Stimulated activated CD8-positive, alpha-beta memory T cell treated with anti-CD3 and anti-CD28 coated beads, Interleukin-2, amount 100 ng/mL, for 1 hour (primary cell): ENCODE data around the gene GPC3.
"Not testable (repeated sequence)": the region's sequence is repeated elsewhere in the genome, so short reads cannot be mapped to it uniquely, and the experiment has no call there.

Experiments used
- DNase-seq, 2 donors: peaks; one replicate each; pipeline ENCODE4 v3.0.0-alpha.2; 2020; ENCODE audit warnings: low read depth in 2 of 2

Gene GPC3

GRCh38 chrX:133985164-133985966 is at the start of gene GPC3:
TSS of gene GPC3 (minus strand) at chrX:133985594.
- DNase-seq = no peak

GRCh38 chrX:134032441-134032840 is 47.0 kb upstream of the GPC3 start:
- no peak for DNase-seq

GRCh38 chrX:134026565-134027311 is 41.3 kb upstream of the GPC3 start:
- DNase-seq = no peak

GRCh38 chrX:134025986-134026545 is 40.7 kb upstream of the GPC3 start:
- no peak for DNase-seq

- no peak for DNase-seq
These were observed 39.4 kb upstream of the GPC3 start for GRCh38 chrX:134024686-134025377.

GRCh38 chrX:134023851-134024281 is 38.5 kb upstream of the GPC3 start:
- no peak for DNase-seq

GRCh38 chrX:134020910-134021309 is 35.5 kb upstream of the GPC3 start:
- no peak for DNase-seq

- no peak for DNase-seq
These were observed 34.3 kb upstream of the GPC3 start for GRCh38 chrX:134019567-134020206.

GRCh38 chrX:134016309-134016708 is 30.9 kb upstream of the GPC3 start:
- not testable (repeated sequence) for DNase-seq

- not testable (repeated sequence) for DNase-seq
These were observed 30.1 kb upstream of the GPC3 start for GRCh38 chrX:134015510-134015909.

- no peak for DNase-seq
These were observed 28.1 kb upstream of the GPC3 start for GRCh38 chrX:134013524-134013923.

GRCh38 chrX:134013092-134013497 is 27.7 kb upstream of the GPC3 start:
- DNase-seq = no peak

GRCh38 chrX:134010690-134011089 is 25.3 kb upstream of the GPC3 start:
- no peak for DNase-seq

- DNase-seq = no peak
These were observed 22.3 kb upstream of the GPC3 start for GRCh38 chrX:134007716-134008115.

- DNase-seq = no peak
These were observed 21.2 kb upstream of the GPC3 start for GRCh38 chrX:134006484-134007161.

- no peak for DNase-seq
These were observed 18.7 kb upstream of the GPC3 start for GRCh38 chrX:134004084-134004483.

- DNase-seq = no peak
These were observed 17.7 kb upstream of the GPC3 start for GRCh38 chrX:134002921-134003615.

- DNase-seq = no peak
These were observed 15.2 kb upstream of the GPC3 start for GRCh38 chrX:134000260-134001245.

GRCh38 chrX:133999031-133999705 is 13.8 kb upstream of the GPC3 start:
- no peak for DNase-seq
